ENCODE data around the gene LENG1. TPM values are rescaled to one million over a fixed set of nuclear protein-coding genes. Genes with fewer than 3 reads are reported as not detected.
"Not testable (repeated sequence)": the region's sequence is repeated elsewhere in the genome, so short reads cannot be mapped to it uniquely, and the experiment has no call there.

The LENG1 gene
- total RNA-seq, 2 experiments from 2014 or later = 4.7 to 5.6 TPM

GRCh38 chr19:54172471-54173358 is 13.2 kb upstream of the LENG1 start, which contains the start of gene TMC4:
TMC4 (minus strand) TSS chr19:54173160; CDS start chr19:54173117, 43 bp downstream.
- Mint-ChIP-seq H3K9me3 (no peaks in the 10 kb centered on the region), H3K27ac (no peak within 1 kb of the TSS), H3K4me3 (no peak within 1 kb of the TSS), H3K4me1 (ENCODE audit: low read depth) (peaks cover 9% of the 10 kb centered on the region), H3K27me3 (ENCODE audit: low read depth) (no peaks in the 10 kb centered on the region), H3K36me3 (ENCODE audit: low read depth) (peaks cover 8% of the 10 kb centered on the region)
- CTCF ChIA-PET = no interaction called here
- DNase-seq = no peak
- intact Hi-C loops (cut with micrococcal nuclease) = no loop called here

GRCh38 chr19:54171736-54172431 is 12.4 kb upstream of the LENG1 start:
- H3K9me3 Mint-ChIP-seq; H3K27ac Mint-ChIP-seq; DNase-seq; CTCF ChIA-PET; H3K4me3 Mint-ChIP-seq; H3K4me1 Mint-ChIP-seq (ENCODE audit: low read depth); intact Hi-C loops (cut with micrococcal nuclease); H3K27me3 Mint-ChIP-seq (ENCODE audit: low read depth); H3K36me3 Mint-ChIP-seq (ENCODE audit: low read depth): not testable (repeated sequence)

GRCh38 chr19:54169149-54169740 is 9.7 kb upstream of the LENG1 start:
- no peak overlapping the region for H3K27ac Mint-ChIP-seq
- H3K27me3 Mint-ChIP-seq (ENCODE audit: low read depth) = peaks cover 6% of the 10 kb centered on the region
- H3K4me1 Mint-ChIP-seq (ENCODE audit: low read depth) = peaks cover 16% of the 10 kb centered on the region
- no peak for DNase-seq
- no peaks in the 10 kb centered on the region for H3K36me3 Mint-ChIP-seq (ENCODE audit: low read depth)
- intact Hi-C loops (cut with micrococcal nuclease) = loop anchor here (10.0 kb wide), 1 partner anchor 276 kb away; the partner anchor contains the start of gene LENG8
- CTCF ChIA-PET = interaction anchor here (0.9 to 2.7 kb wide), 3 partner anchors 60 to 155 kb away, joined by 3 to 13 read pairs (median 3); no protein-coding TSS in a partner anchor
- no peak overlapping the region for H3K4me3 Mint-ChIP-seq
- H3K9me3 Mint-ChIP-seq = no peaks in the 10 kb centered on the region

- H3K27ac Mint-ChIP-seq = no peak overlapping the region
- CTCF ChIA-PET = interaction anchor here (1.6 to 2.7 kb wide), 3 partner anchors 38 to 98 kb away, joined by 5 to 13 read pairs (median 5); no protein-coding TSS in a partner anchor
Measured at GRCh38 chr19:54168174-54168917, 8.8 kb upstream of the LENG1 start.

GRCh38 chr19:54165222-54165621 is 5.7 kb upstream of the LENG1 start:
- Mint-ChIP-seq H3K4me1 (ENCODE audit: low read depth) (peaks cover 39% of the 10 kb centered on the region), H3K36me3 (ENCODE audit: low read depth) (no peaks in the 10 kb centered on the region), H3K9me3 (no peaks in the 10 kb centered on the region), H3K27me3 (ENCODE audit: low read depth) (peaks cover 9% of the 10 kb centered on the region), H3K4me3 (no peak overlapping the region), H3K27ac (no peak overlapping the region)
- no peak for DNase-seq
- CTCF ChIA-PET = interaction anchor here (0.9 kb wide), 1 partner anchor 24 kb away, joined by 4 read pairs; the partner anchor contains the start of gene MBOAT7
- intact Hi-C loops (cut with micrococcal nuclease) = loop anchor here (10.0 kb wide), 1 partner anchor 280 kb away; the partner anchor contains the start of gene LENG8

More at GRCh38 chr19:54168174-54168917, 8.8 kb upstream of the LENG1 start:
- no peak overlapping the region for H3K4me3 Mint-ChIP-seq
- intact Hi-C loops (cut with micrococcal nuclease) = loop anchor here (1.0 to 10.0 kb wide), 3 partner anchors 63 to 276 kb away; partner anchors contain the start of gene LENG8
- peaks cover 19% of the 10 kb centered on the region for H3K4me1 Mint-ChIP-seq (ENCODE audit: low read depth)
- H3K36me3 Mint-ChIP-seq (ENCODE audit: low read depth) = no peaks in the 10 kb centered on the region
- DNase-seq = peak; percentile 96
- H3K9me3 Mint-ChIP-seq = no peaks in the 10 kb centered on the region
- peaks cover 7% of the 10 kb centered on the region for H3K27me3 Mint-ChIP-seq (ENCODE audit: low read depth)

- intact Hi-C loops (cut with micrococcal nuclease) = loop anchor here (10.0 kb wide), 1 partner anchor 280 kb away; the partner anchor contains the start of gene LENG8
- H3K9me3 Mint-ChIP-seq = no peaks in the 10 kb centered on the region
- DNase-seq = peak; percentile 56
- CTCF ChIA-PET = interaction anchor here (0.9 kb wide), 1 partner anchor 25 kb away, joined by 4 read pairs; the partner anchor contains the start of gene MBOAT7
- H3K27ac Mint-ChIP-seq = no peak overlapping the region
- H3K4me3 Mint-ChIP-seq = peak overlapping the region; percentile 38
- peaks cover 42% of the 10 kb centered on the region for H3K4me1 Mint-ChIP-seq (ENCODE audit: low read depth)
- peaks cover 9% of the 10 kb centered on the region for H3K27me3 Mint-ChIP-seq (ENCODE audit: low read depth)
- H3K36me3 Mint-ChIP-seq (ENCODE audit: low read depth) = peaks cover under 1% of the 10 kb centered on the region
Measured at GRCh38 chr19:54164369-54165068, 5.0 kb upstream of the LENG1 start.

- H3K4me3 Mint-ChIP-seq = no peak overlapping the region
- peaks cover 9% of the 10 kb centered on the region for H3K27me3 Mint-ChIP-seq (ENCODE audit: low read depth)
- no peaks in the 10 kb centered on the region for H3K9me3 Mint-ChIP-seq
- intact Hi-C loops (cut with micrococcal nuclease) = loop anchor here (10.0 kb wide), 1 partner anchor 282 kb away; the partner anchor contains the start of gene LENG8
- H3K4me1 Mint-ChIP-seq (ENCODE audit: low read depth) = peaks cover 45% of the 10 kb centered on the region
- H3K27ac Mint-ChIP-seq = no peak overlapping the region
- peaks cover 5% of the 10 kb centered on the region for H3K36me3 Mint-ChIP-seq (ENCODE audit: low read depth)
- DNase-seq = no peak
- CTCF ChIA-PET = no interaction called here
Measured at GRCh38 chr19:54162884-54163283, 3.4 kb upstream of the LENG1 start.

GRCh38 chr19:54162241-54162805 is 2.8 kb upstream of the LENG1 start:
- peak overlapping the region; percentile 74 for H3K4me3 Mint-ChIP-seq
- no peaks in the 10 kb centered on the region for H3K9me3 Mint-ChIP-seq
- H3K36me3 Mint-ChIP-seq (ENCODE audit: low read depth) = peaks cover 5% of the 10 kb centered on the region
- H3K27ac Mint-ChIP-seq = no peak overlapping the region
- intact Hi-C loops (cut with micrococcal nuclease) = loop anchor here (10.0 kb wide), 1 partner anchor 282 kb away; the partner anchor contains the start of gene LENG8
- DNase-seq = peak; percentile 89
- peaks cover 45% of the 10 kb centered on the region for H3K4me1 Mint-ChIP-seq (ENCODE audit: low read depth)
- CTCF ChIA-PET = no interaction called here
- H3K27me3 Mint-ChIP-seq (ENCODE audit: low read depth) = peaks cover 9% of the 10 kb centered on the region

- Mint-ChIP-seq H3K9me3 (no peaks in the 10 kb centered on the region), H3K4me3 (peak overlapping the region; percentile 100), H3K36me3 (ENCODE audit: low read depth) (peaks cover 13% of the 10 kb centered on the region), H3K27ac (no peak overlapping the region), H3K4me1 (ENCODE audit: low read depth) (peaks cover 54% of the 10 kb centered on the region), H3K27me3 (ENCODE audit: low read depth) (peaks cover 9% of the 10 kb centered on the region)
- no peak for DNase-seq
- intact Hi-C loops (cut with micrococcal nuclease) = loop anchor here (10.0 kb wide), 1 partner anchor 284 kb away; the partner anchor contains the start of gene LENG8
- CTCF ChIA-PET = interaction anchor here (0.6 kb wide), 1 partner anchor 24 kb away, joined by 3 read pairs; no protein-coding TSS in a partner anchor
Measured at GRCh38 chr19:54160854-54161253, 1.3 kb upstream of the LENG1 start.

GRCh38 chr19:54160182-54160811 is 776 bp upstream of the LENG1 start:
- DNase-seq = peak; percentile 21
- peaks cover 9% of the 10 kb centered on the region for H3K27me3 Mint-ChIP-seq (ENCODE audit: low read depth)
- H3K4me3 Mint-ChIP-seq = peak overlapping the region; percentile 100
- H3K36me3 Mint-ChIP-seq (ENCODE audit: low read depth) = peaks cover 14% of the 10 kb centered on the region
- intact Hi-C loops (cut with micrococcal nuclease) = loop anchor here (10.0 kb wide), 1 partner anchor 285 kb away; the partner anchor contains the start of gene LENG8
- H3K9me3 Mint-ChIP-seq = no peaks in the 10 kb centered on the region
- peak overlapping the region; percentile 92 for H3K27ac Mint-ChIP-seq
- H3K4me1 Mint-ChIP-seq (ENCODE audit: low read depth) = peaks cover 56% of the 10 kb centered on the region
- CTCF ChIA-PET = interaction anchor here (0.9 kb wide), 1 partner anchor 29 kb away, joined by 7 read pairs; the partner anchor contains the start of gene MBOAT7
